HG03469 (cell line): Measurements from ENCODE around the gene CCDC24.

Experiments
- ATAC-seq: cut with Tn5 transposase; IDR thresholded peaks from one replicate; pipeline ENCODE4 v1.9.1; 2021; ENCODE audit warnings: mild to moderate bottlenecking, moderate library complexity, moderate number of reproducible peaks; ENCODE audit not compliant: unreplicated experiment

Gene CCDC24

GRCh38 chr1:43979528-43980254, 11.7 kb upstream of the CCDC24 start:
- ATAC-seq, result no peak

- ATAC-seq, result no peak
These were observed 10.9 kb upstream of the CCDC24 start for GRCh38 chr1:43980255-43981134.

DNA sequence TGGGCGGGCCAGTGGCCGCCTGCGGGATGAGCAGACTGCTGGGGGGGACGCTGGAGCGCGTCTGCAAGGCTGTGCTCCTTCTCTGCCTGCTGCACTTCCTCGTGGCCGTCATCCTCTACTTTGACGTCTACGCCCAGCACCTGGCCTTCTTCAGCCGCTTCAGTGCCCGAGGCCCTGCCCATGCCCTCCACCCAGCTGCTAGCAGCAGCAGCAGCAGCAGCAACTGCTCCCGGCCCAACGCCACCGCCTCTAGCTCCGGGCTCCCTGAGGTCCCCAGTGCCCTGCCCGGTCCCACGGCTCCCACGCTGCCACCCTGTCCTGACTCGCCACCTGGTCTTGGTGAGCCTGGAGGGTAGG, 10.3 kb upstream of the CCDC24 start:
- ATAC-seq, result no peak

DNA sequence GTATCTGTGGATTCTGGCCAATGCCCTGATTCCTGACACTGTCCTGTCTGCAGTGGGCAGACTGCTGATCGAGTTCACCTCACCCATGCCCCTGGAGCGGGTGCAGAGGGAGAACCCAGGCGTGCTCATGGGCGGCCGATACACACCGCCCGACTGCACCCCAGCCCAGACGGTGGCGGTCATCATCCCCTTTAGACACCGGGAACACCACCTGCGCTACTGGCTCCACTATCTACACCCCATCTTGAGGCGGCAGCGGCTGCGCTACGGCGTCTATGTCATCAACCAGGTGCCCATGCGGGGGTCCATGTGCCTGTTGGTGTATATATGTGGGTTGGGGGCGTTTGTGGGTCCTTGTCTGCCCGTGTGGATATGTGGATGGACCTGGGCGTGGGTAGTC, 9.8 kb upstream of the CCDC24 start:
- no peak for ATAC-seq

DNA sequence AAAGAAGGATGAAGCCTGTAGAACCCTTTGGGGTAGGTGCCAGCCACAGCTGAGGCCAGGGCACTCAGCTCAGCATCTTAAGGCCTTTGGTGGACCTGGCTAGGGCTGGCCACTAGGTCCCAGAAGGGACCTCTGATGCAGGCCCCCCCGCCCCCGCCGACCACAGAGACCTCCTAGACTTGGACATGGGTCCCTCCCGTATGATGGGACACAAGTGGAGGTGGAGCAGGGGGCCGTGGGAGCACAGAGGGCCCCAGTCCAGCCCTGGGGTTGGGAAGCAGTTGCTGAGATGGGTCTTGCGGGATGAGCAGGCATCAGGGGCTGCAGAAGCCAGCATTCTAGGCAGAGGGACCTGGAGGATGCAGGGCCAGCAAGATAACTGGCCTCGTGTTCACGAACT, 9.2 kb upstream of the CCDC24 start:
- no peak for ATAC-seq

DNA sequence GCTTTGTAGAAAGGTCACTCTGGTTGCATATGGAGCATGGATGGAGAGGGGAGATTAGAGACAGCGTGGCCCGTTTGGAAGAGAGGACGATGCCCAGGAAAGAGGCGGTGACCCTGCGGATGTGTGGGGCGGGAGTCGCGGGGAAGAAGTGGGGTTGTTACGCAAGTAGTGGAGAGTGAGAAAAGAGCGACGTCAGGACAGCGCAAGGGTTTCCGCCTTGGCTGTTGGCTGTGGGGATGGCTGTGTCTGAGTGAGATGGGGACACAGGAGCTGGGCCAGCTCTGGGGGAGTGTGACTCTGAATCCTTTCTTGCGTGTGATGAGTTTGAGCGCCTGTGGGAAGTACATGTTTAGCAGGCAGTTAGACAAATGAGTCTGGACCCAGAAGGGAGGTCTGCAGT, 8.6 kb upstream of the CCDC24 start:
- no peak for ATAC-seq

DNA sequence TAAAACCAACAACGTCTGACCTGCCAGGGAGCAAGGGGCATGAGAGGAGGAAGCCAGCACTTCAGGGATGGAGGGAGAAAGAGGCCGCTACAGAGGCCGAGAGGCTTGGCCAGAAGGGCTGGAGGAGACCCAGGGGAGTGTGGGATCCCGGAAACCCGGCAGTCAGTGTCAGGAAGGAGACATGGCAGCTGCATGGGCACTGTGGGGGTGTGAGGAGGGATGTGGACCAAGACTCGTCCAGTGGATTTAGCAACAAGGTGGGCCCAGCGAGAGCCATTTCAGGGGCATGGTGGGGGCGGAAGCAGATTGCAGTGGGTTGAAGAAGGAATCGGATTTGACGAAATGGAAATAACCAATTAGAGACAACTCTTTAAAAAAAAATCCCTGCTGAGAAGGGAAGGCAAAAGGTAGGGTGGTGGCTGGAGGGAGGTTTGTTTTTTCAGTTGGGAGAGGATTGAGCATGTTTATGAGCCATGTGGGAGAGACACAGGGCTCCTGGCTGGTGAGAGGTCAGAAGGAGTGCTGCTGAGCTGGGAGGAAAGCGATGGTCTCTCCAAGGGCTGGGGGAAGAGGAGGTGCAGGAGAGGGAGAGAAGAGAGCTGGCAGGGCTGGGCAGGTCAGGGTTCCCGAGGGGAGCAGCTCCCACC, 8.0 kb upstream of the CCDC24 start:
- no peak for ATAC-seq

DNA sequence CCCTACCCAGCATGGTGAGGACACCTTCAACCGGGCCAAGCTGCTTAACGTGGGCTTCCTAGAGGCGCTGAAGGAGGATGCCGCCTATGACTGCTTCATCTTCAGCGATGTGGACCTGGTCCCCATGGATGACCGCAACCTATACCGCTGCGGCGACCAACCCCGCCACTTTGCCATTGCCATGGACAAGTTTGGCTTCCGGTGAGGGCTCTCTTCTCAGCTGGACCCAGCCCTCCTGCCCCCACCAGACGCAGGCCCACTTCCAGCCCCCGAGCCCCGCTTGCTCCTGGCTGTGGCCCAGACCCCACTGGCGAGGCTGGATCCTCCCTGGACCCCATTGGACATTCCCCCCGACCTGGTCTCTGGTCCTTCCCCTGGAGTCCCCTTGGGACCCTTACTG, 6.5 kb upstream of the CCDC24 start:
- no peak for ATAC-seq

- no peak for ATAC-seq
These were observed 5.3 kb upstream of the CCDC24 start for GRCh38 chr1:43985984-43986595.

GRCh38 chr1:43986712-43987111, 4.7 kb upstream of the CCDC24 start:
- ATAC-seq, result no peak

- ATAC-seq, result no peak
These were observed 4.1 kb upstream of the CCDC24 start for GRCh38 chr1:43987159-43987902.

DNA sequence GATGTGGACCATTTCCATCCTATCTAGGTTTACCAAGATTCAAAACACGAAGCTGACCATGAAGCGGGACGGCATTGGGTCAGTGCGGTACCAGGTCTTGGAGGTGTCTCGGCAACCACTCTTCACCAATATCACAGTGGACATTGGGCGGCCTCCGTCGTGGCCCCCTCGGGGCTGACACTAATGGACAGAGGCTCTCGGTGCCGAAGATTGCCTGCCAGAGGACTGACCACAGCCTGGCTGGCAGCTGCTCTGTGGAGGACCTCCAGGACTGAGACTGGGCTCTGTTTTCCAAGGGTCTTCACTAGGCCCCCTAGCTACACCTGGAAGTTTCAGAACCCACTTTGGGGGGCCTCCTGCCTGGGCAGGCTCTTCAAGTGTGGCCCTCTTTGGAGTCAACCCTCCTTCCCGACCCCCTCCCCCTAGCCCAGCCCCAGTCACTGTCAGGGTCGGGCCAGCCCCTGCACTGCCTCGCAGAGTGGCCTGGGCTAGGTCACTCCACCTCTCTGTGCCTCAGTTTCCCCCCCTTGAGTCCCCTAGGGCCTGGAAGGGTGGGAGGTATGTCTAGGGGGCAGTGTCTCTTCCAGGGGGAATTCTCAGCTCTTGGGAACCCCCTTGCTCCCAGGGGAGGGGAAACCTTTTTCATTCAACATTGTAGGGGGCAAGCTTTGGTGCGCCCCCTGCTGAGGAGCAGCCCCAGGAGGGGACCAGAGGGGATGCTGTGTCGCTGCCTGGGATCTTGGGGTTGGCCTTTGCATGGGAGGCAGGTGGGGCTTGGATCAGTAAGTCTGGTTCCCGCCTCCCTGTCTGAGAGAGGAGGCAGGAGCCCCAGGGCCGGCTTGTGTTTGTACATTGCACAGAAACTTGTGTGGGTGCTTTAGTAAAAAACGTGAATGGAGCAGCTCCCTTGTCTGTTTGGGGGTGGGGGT, 864 bp upstream of the CCDC24 start:
- no peak for ATAC-seq

- ATAC-seq, result no peak
These were observed 261 bp upstream of the CCDC24 start for GRCh38 chr1:43991200-43991475.

DNA sequence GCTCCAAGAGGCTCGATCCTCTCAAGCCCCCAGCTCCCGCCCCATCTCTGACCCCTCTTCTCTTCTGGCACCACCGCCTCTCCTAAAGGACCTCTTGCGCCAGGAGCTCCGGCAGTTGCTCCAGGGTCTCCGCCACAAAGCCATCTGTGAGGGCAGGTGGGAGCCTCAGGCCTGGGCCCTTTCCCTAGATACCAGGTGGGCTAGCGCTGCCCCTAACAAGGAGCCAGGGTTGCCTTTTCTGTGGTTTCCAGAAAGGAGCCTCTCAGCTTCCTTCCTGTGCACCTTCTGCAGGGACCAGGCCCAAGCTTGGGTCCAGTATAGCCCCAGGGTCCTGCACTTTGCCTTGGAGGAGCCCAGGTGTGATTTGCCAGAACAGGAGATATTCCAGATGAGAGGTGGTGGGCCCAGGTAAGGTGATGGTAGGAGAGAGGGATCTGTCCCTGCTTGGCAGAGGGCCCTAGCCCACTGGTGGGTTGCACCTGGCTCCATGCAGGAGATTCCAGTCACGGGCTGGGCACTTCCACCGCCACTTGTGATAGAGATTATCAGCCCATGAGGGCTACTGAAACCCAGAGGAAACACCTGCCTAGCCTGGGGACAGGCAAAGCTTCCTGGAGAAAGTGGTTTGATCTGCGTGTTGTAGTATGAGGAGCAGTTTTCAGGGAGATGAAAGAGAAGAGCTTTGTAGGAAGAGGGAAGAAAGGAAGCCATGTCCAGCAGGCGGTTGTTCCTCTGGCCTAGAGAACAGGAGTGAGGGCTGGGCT, 1.0 kb downstream of the CCDC24 start:
- no peak for ATAC-seq

- no peak for ATAC-seq
These were observed 2.0 kb downstream of the CCDC24 start for GRCh38 chr1:43993206-43993914.

DNA sequence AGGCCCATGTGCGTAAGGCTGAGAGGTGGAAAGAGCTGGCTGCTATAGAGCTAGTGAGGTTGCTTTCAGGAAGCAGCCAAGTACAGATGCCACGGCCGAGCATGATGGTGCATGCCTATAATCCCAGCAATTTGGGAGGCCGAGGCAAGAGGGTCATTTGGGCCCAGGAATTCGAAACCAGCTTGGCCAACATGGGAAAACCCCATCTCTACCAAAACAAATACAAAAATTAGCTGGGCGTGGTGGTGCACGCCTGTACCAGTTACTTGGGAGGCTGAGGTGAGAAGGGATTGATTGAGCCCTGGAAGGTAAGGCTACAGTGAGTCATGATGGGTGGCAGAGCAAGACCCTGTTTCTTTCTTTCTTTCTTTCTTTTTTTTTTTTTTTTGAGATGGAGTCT, 2.7 kb downstream of the CCDC24 start:
- ATAC-seq, result no peak

DNA sequence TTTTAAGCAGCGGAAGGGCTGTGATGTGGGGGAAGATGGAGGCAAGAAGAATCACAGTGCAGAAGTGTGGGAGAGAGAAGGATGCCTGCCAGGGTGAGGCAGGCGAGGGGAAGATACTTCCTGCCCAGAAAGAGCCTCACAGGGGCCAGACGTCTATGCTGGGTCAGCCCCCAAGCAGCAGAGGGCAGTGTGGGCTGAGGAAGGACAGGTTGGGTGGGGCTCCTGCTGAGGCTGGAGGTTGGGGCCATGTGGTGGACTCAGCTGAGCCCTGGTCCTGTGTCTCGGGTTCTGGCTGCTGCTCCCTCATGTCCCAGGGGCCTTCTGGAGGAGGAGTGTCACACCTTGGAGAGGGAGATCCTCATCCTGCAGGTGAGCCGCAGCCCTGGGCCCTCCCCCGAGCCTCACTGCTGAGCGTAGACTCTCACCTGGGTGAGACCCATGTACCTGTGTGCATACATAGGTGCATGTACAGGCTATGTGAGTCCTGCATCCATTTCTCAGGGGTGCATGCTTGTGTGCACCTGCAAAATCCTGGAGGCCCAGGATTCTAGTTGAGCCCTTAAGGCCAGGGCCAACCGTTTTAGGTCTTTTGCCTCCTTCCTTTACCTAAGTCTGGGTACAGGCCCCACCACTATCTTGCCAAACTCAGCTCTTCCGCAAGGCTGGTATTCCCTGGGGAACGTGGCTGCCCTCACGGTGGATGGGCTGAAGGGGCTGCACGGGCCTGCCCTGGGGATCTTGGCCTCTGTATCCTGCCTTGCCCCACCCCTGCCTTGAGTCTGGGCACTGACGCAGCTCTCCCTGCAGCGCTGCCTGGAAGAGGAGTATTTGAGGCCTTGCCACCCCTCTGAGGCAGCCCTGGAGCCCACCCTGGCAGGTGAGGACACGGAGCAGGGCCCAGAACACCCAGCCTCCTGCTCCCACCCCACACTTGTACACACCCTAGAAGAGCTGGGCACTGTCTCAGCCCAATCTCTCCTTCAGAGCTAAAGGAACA, 3.7 kb downstream of the CCDC24 start:
- ATAC-seq, result no peak
